ENCODE measurements around the gene KCNT2. TPM values are rescaled to one million over a fixed set of nuclear protein-coding genes. Genes with fewer than 3 reads are reported as not detected.

KCNT2 gene
- total and polyA plus RNA-seq, 2 of the 8 experiments (the other 6 are each of a cell fraction or from before 2014, with no cell fraction given) = 2.3 to 10.2 TPM

DNA sequence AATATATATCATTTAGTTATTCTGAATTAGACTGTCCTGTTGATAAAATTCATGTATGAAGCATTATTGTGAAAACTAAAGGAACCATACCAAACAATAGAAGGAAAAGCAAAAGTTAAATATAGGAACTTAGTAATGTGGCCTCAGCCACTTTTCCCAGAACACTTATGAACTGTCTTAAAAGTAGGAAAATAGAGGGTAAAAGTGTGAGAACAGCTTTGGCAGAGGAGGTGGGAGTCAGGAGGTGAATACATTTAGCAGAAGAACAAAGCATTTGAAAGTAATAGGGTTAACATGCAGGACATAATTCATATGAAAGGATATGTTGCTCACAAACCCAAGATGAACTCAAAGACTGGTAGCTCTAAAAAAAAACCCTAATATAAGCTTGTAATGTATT lies 121.9 kb downstream of the KCNT2 start (continued):
- TF ChIP-seq, protein P1, sequence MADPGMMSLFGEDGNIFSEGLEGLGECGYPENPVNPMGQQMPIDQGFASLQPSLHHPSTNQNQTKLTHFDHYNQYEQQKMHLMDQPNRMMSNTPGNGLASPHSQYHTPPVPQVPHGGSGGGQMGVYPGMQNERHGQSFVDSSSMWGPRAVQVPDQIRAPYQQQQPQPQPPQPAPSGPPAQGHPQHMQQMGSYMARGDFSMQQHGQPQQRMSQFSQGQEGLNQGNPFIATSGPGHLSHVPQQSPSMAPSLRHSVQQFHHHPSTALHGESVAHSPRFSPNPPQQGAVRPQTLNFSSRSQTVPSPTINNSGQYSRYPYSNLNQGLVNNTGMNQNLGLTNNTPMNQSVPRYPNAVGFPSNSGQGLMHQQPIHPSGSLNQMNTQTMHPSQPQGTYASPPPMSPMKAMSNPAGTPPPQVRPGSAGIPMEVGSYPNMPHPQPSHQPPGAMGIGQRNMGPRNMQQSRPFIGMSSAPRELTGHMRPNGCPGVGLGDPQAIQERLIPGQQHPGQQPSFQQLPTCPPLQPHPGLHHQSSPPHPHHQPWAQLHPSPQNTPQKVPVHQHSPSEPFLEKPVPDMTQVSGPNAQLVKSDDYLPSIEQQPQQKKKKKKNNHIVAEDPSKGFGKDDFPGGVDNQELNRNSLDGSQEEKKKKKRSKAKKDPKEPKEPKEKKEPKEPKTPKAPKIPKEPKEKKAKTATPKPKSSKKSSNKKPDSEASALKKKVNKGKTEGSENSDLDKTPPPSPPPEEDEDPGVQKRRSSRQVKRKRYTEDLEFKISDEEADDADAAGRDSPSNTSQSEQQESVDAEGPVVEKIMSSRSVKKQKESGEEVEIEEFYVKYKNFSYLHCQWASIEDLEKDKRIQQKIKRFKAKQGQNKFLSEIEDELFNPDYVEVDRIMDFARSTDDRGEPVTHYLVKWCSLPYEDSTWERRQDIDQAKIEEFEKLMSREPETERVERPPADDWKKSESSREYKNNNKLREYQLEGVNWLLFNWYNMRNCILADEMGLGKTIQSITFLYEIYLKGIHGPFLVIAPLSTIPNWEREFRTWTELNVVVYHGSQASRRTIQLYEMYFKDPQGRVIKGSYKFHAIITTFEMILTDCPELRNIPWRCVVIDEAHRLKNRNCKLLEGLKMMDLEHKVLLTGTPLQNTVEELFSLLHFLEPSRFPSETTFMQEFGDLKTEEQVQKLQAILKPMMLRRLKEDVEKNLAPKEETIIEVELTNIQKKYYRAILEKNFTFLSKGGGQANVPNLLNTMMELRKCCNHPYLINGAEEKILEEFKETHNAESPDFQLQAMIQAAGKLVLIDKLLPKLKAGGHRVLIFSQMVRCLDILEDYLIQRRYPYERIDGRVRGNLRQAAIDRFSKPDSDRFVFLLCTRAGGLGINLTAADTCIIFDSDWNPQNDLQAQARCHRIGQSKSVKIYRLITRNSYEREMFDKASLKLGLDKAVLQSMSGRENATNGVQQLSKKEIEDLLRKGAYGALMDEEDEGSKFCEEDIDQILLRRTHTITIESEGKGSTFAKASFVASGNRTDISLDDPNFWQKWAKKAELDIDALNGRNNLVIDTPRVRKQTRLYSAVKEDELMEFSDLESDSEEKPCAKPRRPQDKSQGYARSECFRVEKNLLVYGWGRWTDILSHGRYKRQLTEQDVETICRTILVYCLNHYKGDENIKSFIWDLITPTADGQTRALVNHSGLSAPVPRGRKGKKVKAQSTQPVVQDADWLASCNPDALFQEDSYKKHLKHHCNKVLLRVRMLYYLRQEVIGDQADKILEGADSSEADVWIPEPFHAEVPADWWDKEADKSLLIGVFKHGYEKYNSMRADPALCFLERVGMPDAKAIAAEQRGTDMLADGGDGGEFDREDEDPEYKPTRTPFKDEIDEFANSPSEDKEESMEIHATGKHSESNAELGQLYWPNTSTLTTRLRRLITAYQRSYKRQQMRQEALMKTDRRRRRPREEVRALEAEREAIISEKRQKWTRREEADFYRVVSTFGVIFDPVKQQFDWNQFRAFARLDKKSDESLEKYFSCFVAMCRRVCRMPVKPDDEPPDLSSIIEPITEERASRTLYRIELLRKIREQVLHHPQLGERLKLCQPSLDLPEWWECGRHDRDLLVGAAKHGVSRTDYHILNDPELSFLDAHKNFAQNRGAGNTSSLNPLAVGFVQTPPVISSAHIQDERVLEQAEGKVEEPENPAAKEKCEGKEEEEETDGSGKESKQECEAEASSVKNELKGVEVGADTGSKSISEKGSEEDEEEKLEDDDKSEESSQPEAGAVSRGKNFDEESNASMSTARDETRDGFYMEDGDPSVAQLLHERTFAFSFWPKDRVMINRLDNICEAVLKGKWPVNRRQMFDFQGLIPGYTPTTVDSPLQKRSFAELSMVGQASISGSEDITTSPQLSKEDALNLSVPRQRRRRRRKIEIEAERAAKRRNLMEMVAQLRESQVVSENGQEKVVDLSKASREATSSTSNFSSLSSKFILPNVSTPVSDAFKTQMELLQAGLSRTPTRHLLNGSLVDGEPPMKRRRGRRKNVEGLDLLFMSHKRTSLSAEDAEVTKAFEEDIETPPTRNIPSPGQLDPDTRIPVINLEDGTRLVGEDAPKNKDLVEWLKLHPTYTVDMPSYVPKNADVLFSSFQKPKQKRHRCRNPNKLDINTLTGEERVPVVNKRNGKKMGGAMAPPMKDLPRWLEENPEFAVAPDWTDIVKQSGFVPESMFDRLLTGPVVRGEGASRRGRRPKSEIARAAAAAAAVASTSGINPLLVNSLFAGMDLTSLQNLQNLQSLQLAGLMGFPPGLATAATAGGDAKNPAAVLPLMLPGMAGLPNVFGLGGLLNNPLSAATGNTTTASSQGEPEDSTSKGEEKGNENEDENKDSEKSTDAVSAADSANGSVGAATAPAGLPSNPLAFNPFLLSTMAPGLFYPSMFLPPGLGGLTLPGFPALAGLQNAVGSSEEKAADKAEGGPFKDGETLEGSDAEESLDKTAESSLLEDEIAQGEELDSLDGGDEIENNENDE (IDR thresholded peaks at IDR 0.05; ENCODE audit: insufficient replicate concordance, low read length) = no peak
- TF ChIP-seq KDM4A (IDR thresholded peaks at IDR 0.05; ENCODE audit: low read depth, low read length, severe bottlenecking) = no peak

Data from H1 (cell line).